ENCODE data around the gene LRRC8C.

- TF ChIP-seq, protein P1, sequence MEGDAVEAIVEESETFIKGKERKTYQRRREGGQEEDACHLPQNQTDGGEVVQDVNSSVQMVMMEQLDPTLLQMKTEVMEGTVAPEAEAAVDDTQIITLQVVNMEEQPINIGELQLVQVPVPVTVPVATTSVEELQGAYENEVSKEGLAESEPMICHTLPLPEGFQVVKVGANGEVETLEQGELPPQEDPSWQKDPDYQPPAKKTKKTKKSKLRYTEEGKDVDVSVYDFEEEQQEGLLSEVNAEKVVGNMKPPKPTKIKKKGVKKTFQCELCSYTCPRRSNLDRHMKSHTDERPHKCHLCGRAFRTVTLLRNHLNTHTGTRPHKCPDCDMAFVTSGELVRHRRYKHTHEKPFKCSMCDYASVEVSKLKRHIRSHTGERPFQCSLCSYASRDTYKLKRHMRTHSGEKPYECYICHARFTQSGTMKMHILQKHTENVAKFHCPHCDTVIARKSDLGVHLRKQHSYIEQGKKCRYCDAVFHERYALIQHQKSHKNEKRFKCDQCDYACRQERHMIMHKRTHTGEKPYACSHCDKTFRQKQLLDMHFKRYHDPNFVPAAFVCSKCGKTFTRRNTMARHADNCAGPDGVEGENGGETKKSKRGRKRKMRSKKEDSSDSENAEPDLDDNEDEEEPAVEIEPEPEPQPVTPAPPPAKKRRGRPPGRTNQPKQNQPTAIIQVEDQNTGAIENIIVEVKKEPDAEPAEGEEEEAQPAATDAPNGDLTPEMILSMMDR (IDR thresholded peaks at IDR 0.05): no peak
- TF ChIP-seq POLR2A (IDR thresholded peaks at IDR 0.05): no peak
Measured at GRCh38 chr1:89753761-89754160, 120.8 kb downstream of the LRRC8C start.

Measured in thyroid gland (tissue), 4 donors.